Thyroid gland (tissue), 4 donors: ENCODE results near the gene DRD1.

Experiments
- POLR2A ChIP-seq, 2 donors: fragments of 450-650 bp; IDR thresholded peaks; one replicate each; pipeline ENCODE4 v1.6.1; 2017; ENCODE audit warnings: antibody characterized with exemption in 2 of 2, mild to moderate bottlenecking in 2 of 2, moderate library complexity in 1 of 2
- TF ChIP-seq, protein P1 (sequence below), 6 experiments: fragments of 200-600 bp in 3 of 6; fragments of 450-650 bp in 3 of 6; sonication (generic) in 3 of 6; IDR thresholded peaks; one replicate each; pipeline ENCODE4 v1.5.1; 2016 to 2019; ENCODE audit warnings: antibody characterized with exemption in 6 of 6, mild to moderate bottlenecking in 2 of 6, inconsistent platforms in 1 of 6, moderate library complexity in 1 of 6

DNA sequence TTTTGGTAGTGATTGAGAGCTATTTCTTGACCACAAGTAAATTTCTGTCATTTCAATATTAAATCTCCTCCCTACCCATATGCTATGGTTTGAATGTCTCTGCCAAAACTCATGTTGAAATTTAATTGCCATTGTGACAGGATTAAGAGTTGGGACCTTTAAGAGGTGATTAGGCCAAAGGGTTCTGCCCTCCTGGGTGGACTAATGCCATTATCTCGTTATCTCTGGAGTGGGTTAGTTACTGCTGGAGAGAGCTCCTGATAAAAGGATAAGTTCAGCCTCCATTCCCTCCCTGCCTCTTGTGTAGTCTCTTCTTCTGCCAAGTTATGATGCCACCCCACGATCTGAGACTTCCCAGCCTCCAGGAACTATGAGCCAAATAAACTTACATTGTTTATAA, 3.6 kb upstream of the DRD1 start:
- TF ChIP-seq, protein P1, sequence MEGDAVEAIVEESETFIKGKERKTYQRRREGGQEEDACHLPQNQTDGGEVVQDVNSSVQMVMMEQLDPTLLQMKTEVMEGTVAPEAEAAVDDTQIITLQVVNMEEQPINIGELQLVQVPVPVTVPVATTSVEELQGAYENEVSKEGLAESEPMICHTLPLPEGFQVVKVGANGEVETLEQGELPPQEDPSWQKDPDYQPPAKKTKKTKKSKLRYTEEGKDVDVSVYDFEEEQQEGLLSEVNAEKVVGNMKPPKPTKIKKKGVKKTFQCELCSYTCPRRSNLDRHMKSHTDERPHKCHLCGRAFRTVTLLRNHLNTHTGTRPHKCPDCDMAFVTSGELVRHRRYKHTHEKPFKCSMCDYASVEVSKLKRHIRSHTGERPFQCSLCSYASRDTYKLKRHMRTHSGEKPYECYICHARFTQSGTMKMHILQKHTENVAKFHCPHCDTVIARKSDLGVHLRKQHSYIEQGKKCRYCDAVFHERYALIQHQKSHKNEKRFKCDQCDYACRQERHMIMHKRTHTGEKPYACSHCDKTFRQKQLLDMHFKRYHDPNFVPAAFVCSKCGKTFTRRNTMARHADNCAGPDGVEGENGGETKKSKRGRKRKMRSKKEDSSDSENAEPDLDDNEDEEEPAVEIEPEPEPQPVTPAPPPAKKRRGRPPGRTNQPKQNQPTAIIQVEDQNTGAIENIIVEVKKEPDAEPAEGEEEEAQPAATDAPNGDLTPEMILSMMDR (IDR thresholded peaks at IDR 0.05) = no peak
- no peak for TF ChIP-seq POLR2A (IDR thresholded peaks at IDR 0.05)
